HG03442 (cell line): ENCODE measurements around the gene OCIAD1.
"Not testable (repeated sequence)": the region's sequence is repeated elsewhere in the genome, so short reads cannot be mapped to it uniquely, and the experiment has no call there.

Source experiments
- ATAC-seq: cut with Tn5 transposase; IDR thresholded peaks from one replicate; pipeline ENCODE4 v1.9.1; 2021; ENCODE audit warnings: mild to moderate bottlenecking, moderate library complexity; ENCODE audit not compliant: unreplicated experiment

OCIAD1 gene

GRCh38 chr4:48816971-48817370, 13.9 kb upstream of the OCIAD1 start:
- no peak for ATAC-seq

GRCh38 chr4:48821431-48821830, 9.5 kb upstream of the OCIAD1 start:
- not testable (repeated sequence) for ATAC-seq

- no peak for ATAC-seq
These were observed 3.3 kb upstream of the OCIAD1 start for GRCh38 chr4:48827622-48828021.

GRCh38 chr4:48831532-48832030, 693 bp downstream of the OCIAD1 start:
- ATAC-seq: no peak

GRCh38 chr4:48832571-48832970, 1.7 kb downstream of the OCIAD1 start:
- no peak for ATAC-seq

GRCh38 chr4:48836658-48837057, 5.8 kb downstream of the OCIAD1 start:
- ATAC-seq: no peak

GRCh38 chr4:48841045-48841827, 10.3 kb downstream of the OCIAD1 start:
- no peak for ATAC-seq

GRCh38 chr4:48844843-48845242, 14.0 kb downstream of the OCIAD1 start:
- ATAC-seq: no peak

GRCh38 chr4:48848799-48849198, 17.9 kb downstream of the OCIAD1 start:
- not testable (repeated sequence) for ATAC-seq

- ATAC-seq: no peak
These were observed 20.8 kb downstream of the OCIAD1 start for GRCh38 chr4:48851651-48852050.

- no peak for ATAC-seq
These were observed 22.9 kb downstream of the OCIAD1 start for GRCh38 chr4:48853604-48854394.

GRCh38 chr4:48854395-48854683, 23.5 kb downstream of the OCIAD1 start:
- no peak for ATAC-seq

GRCh38 chr4:48854982-48855381, 24.1 kb downstream of the OCIAD1 start:
- no peak for ATAC-seq

- ATAC-seq: no peak
These were observed 27.2 kb downstream of the OCIAD1 start for GRCh38 chr4:48858130-48858529.

GRCh38 chr4:48862038-48862437, 31.1 kb downstream of the OCIAD1 start:
- ATAC-seq: no peak

- ATAC-seq: no peak
These were observed 31.8 kb downstream of the OCIAD1 start for GRCh38 chr4:48862661-48863060.

- ATAC-seq: no peak
These were observed 32.8 kb downstream of the OCIAD1 start for GRCh38 chr4:48863728-48864127.

- ATAC-seq: not testable (repeated sequence)
These were observed 33.8 kb downstream of the OCIAD1 start for GRCh38 chr4:48864696-48865095.

- no peak for ATAC-seq
These were observed 47.1 kb downstream of the OCIAD1 start for GRCh38 chr4:48877827-48878535.

- no peak for ATAC-seq
These were observed 48.9 kb downstream of the OCIAD1 start for GRCh38 chr4:48879561-48880442.

- ATAC-seq: not testable (repeated sequence)
These were observed 50.8 kb downstream of the OCIAD1 start for GRCh38 chr4:48881646-48882045.
